Upper lobe of left lung (tissue), 4 donors: ENCODE measurements around the gene GP1BB.

ENCODE experiments used
- CTCF ChIP-seq, 6 experiments: fragments of 450-650 bp in 4 of 6; fragments of 200-600 bp in 2 of 6; sonication (generic) in 2 of 6; IDR thresholded peaks; one replicate each; pipeline ENCODE4 v1.5.1; 2016 to 2019; ENCODE audit warnings: antibody characterized with exemption in 6 of 6
- POLR2A ChIP-seq, 4 donors: fragments of 450-650 bp; IDR thresholded peaks; one replicate each; pipeline ENCODE4 v1.5.1; 2016 to 2017; ENCODE audit warnings: antibody characterized with exemption in 4 of 4, mild to moderate bottlenecking in 2 of 4
- POLR2AphosphoS5 ChIP-seq, 2 donors: sonication (generic); formaldehyde crosslinking; IDR thresholded peaks; one replicate each; pipeline ENCODE4 v1.5.1; 2017; ENCODE audit warnings: antibody characterized with exemption in 2 of 2

- TF ChIP-seq CTCF (IDR thresholded peaks at IDR 0.05) (no peak), POLR2A (IDR thresholded peaks at IDR 0.05) (no peak), POLR2AphosphoS5 (IDR thresholded peaks at IDR 0.05) (no peak)
These were observed 32.5 kb downstream of the GP1BB start for GRCh38 chr22:19755722-19756287.
